ENCODE results near the gene TANGO2. TPM values are rescaled to one million over a fixed set of nuclear protein-coding genes. Genes with fewer than 3 reads are reported as not detected.

The TANGO2 gene
- total and polyA plus RNA-seq, 10 of the 15 experiments (the other 5 are each of a cell fraction or from before 2014, with no cell fraction given) = 4.0 to 24.8 (median 20.9) TPM

GRCh38 chr22:20014526-20015186, 6.3 kb upstream of the TANGO2 start:
- POLR2A ChIA-PET = interaction anchor here (0.6 to 1.3 kb wide), 2 partner anchors 56 to 103 kb away, joined by 4 read pairs; partner anchors contain the start of gene TRMT2A
- ATAC-seq (no peak), DNase-seq (ENCODE audit: low read depth, low spot score) (no peak), FAIRE-seq (no peak)
- H3K4me3 ChIP-seq = no peak overlapping the region
- intact Hi-C loops (cut with micrococcal nuclease; ENCODE audit: unreplicated experiment) (loop anchor here (5.0 kb wide), 1 partner anchor 42 kb away; no protein-coding TSS in a partner anchor), in situ Hi-C loops (cut with MboI) (no loop called here)
- no peaks in the 10 kb centered on the region for H3K36me3 ChIP-seq (ENCODE audit: control insufficient read depth in 2 of 2, insufficient read depth in 2 of 2, low read length in 1 of 2)
- H3K9ac ChIP-seq (ENCODE audit: control insufficient read depth, insufficient read depth, low read length) = no peak overlapping the region
- TF ChIP-seq, protein P1, sequence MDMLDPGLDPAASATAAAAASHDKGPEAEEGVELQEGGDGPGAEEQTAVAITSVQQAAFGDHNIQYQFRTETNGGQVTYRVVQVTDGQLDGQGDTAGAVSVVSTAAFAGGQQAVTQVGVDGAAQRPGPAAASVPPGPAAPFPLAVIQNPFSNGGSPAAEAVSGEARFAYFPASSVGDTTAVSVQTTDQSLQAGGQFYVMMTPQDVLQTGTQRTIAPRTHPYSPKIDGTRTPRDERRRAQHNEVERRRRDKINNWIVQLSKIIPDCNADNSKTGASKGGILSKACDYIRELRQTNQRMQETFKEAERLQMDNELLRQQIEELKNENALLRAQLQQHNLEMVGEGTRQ (IDR thresholded peaks at IDR 0.05; ENCODE audit: borderline replicate concordance, low read depth, low read length) = no peak
- TF ChIP-seq ATF3 (IDR thresholded peaks at IDR 0.05; ENCODE audit: borderline replicate concordance, extremely low read depth, low read depth, low read length) = no peak
- no peak for TF ChIP-seq KDM1A (IDR thresholded peaks at IDR 0.05; ENCODE audit: borderline replicate concordance)
- TF ChIP-seq CHD1 (IDR thresholded peaks at IDR 0.05; ENCODE audit: low read depth, low read length) = no peak
- no peak for TF ChIP-seq MXI1 (IDR thresholded peaks at IDR 0.05; ENCODE audit: low read depth, low read length)
- no peak for TF ChIP-seq ZSCAN29 (IDR thresholded peaks at IDR 0.05)
- no peak for TF ChIP-seq BCLAF1 (IDR thresholded peaks at IDR 0.05)
- no peak overlapping the region for H3K27ac ChIP-seq (ENCODE audit: control insufficient read depth, insufficient read depth)
- CTCF ChIA-PET = interaction anchor here (1.2 to 1.4 kb wide), 3 partner anchors 43 to 61 kb away, joined by 3 to 5 read pairs (median 3); no protein-coding TSS in a partner anchor
- H3K4me1 ChIP-seq (ENCODE audit: control insufficient read depth, insufficient read depth, low read length) = no peaks in the 10 kb centered on the region; the same call in 1 of the 2 replicates
- H3K9me3 ChIP-seq (replicated peaks; ENCODE audit: control insufficient read depth, insufficient read depth, low read length) = no peaks in the 10 kb centered on the region
- BruUV-seq (replicated peaks) = no TSS peak
- SMC1A ChIA-PET (ENCODE audit: uncharacterized antibody, unreplicated experiment) = interaction anchor here (0.6 kb wide), 1 partner anchor 44 kb away, joined by 3 read pairs; no protein-coding TSS in a partner anchor
- H3K4me2 ChIP-seq (ENCODE audit: control insufficient read depth, insufficient read depth) = no peak overlapping the region
- 52% methylated on average over 5 of the region's 5 CpGs for WGBS (ENCODE audit: insufficient coverage, insufficient replicate concordance, low lambda C conversion rate, missing lambda C conversion rate)
- H2AFZ ChIP-seq (ENCODE audit: control insufficient read depth, low read depth, low read length) = no peak overlapping the region
- RAD21 ChIA-PET (ENCODE audit: unreplicated experiment) = no interaction called here
- H3K27me3 ChIP-seq (replicated peaks in 1 of 2; ENCODE audit: control insufficient read depth in 2 of 2, insufficient read depth in 2 of 2, low read length in 1 of 2) = peaks cover 8 to 12% of the 10 kb centered on the region in 2 experiments; a peak in 3 of 4 replicates
- no peaks in the 10 kb centered on the region for H3K79me2 ChIP-seq (ENCODE audit: control insufficient read depth, insufficient read depth, low read length)
- no peaks in the 10 kb centered on the region for H4K20me1 ChIP-seq (ENCODE audit: control insufficient read depth, insufficient read depth)
